GM12865 (cell line): ENCODE results near the gene GNB5.

Source experiments
- DNase-seq: peaks from one replicate; pipeline ENCODE4 v3.0.0; 2010; ENCODE audit warnings: low read depth
- H3K4me3 ChIP-seq: 2 replicates; pipeline ENCODE4 v1.5.1; 2011; ENCODE audit warnings: mild to moderate bottlenecking, low read depth, low read length, control low read depth
- TF ChIP-seq, protein P1 (sequence below): IDR thresholded peaks from 2 replicates; pipeline ENCODE4 v1.5.1; 2011; ENCODE audit warnings: low read length, control low read depth, low read depth, inconsistent platforms; ENCODE audit not compliant: insufficient read depth; ENCODE audit errors: missing control alignments

Gene GNB5

GRCh38 chr15:52082197-52083036, 108.8 kb downstream of the GNB5 start:
- peak overlapping the region; percentile 14 for H3K4me3 ChIP-seq
- DNase-seq: peak; percentile 80
- TF ChIP-seq, protein P1, sequence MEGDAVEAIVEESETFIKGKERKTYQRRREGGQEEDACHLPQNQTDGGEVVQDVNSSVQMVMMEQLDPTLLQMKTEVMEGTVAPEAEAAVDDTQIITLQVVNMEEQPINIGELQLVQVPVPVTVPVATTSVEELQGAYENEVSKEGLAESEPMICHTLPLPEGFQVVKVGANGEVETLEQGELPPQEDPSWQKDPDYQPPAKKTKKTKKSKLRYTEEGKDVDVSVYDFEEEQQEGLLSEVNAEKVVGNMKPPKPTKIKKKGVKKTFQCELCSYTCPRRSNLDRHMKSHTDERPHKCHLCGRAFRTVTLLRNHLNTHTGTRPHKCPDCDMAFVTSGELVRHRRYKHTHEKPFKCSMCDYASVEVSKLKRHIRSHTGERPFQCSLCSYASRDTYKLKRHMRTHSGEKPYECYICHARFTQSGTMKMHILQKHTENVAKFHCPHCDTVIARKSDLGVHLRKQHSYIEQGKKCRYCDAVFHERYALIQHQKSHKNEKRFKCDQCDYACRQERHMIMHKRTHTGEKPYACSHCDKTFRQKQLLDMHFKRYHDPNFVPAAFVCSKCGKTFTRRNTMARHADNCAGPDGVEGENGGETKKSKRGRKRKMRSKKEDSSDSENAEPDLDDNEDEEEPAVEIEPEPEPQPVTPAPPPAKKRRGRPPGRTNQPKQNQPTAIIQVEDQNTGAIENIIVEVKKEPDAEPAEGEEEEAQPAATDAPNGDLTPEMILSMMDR: no peak

GRCh38 chr15:52080706-52081392, 110.3 kb downstream of the GNB5 start:
- H3K4me3 ChIP-seq: no peak overlapping the region
- no peak for DNase-seq
- TF ChIP-seq, protein P1: no peak

DNA sequence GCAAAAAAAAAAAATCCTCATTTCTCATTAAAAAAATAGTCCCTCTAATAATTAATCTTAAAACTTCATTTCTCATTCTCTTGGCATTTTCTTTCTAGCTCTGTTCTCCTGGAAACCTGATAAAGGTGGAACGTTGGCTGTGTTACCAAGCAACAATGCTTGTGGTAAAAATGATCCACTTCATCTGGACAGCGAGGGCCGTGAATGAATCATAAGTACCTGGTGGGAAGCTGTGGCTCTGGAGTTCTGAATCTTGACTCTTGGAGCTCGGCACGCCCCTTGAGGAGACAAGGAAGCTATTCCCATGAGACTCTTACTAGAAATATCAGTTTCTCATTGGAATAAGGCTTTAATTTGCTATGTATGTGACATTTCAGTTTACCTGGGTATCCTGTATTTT, 111.2 kb downstream of the GNB5 start:
- H3K4me3 ChIP-seq: no peak overlapping the region
- TF ChIP-seq, protein P1: no peak
- no peak for DNase-seq

DNA sequence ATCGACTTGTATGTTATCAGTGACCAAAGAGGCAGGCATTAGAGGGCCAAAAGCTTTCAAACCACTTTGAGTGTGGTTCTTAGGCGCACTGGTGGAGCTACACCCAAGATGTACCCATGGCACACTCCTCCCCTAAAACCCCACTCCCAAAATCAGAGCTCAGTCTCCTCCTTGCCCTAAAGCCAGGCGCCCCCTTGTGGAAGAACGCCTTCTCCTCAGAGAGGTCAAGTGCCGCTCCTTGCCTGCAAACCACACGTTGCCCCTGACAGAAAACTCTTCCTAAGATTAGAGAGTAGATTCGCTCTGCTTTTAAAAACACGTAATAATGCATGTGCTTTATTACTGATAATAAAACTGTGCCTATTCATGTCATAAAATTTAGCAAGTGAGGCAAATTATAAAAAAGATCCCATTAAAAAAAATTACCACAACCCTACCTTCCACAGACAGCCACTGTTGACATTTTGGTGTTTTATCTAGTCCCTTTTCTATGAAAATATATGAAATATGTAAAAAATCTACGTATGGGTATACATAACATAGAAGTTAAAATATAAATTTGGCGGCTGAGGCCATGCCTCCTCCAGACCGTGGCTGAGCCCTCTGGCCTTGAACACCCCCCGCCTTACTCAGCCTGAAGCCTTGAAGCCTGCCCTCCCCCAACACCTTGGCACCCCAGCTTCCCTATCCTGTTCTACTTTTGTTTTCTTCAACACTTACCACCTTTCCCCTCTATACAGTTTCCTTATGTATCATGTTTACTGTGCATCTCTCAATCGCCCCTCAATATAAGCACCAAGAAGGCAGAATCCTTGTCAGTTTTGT, 112.1 kb downstream of the GNB5 start:
- no peak overlapping the region for H3K4me3 ChIP-seq
- peak; percentile 87 for DNase-seq
- TF ChIP-seq, protein P1: peak; percentile 85

DNA sequence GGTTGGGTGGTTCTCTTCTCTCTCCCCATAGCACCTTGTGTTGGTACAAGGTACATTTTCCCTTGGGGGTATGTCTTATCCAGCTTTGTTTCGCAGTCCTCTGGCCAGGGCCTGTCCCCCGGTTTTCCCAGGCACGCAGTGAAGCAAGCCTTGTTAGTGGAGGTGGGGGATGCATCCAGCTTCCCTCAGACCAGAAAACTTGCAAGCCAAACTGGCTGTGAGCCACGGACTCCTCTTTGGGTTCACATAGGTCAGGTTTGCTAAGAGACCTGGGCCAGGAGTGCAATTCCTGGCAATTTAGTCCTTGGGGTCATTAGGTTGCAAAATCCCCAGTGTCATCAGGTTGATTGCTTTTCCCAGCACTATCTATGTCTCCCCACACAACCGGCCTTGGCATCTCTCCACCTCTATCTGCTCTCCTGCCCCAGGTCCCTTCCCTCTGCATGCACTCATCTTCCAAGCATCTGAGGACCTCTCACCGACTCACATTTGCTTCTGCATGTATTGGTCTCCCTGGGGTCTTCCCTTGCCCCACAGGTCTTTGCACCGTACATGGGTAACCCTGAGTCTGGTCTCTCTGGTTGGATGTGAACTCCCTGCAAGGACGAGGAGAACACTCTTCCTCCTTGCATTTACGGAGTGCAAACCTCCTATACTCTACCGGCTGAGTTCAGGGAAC, 112.9 kb downstream of the GNB5 start:
- DNase-seq: no peak
- no peak overlapping the region for H3K4me3 ChIP-seq
- TF ChIP-seq, protein P1: no peak
